Keratinocyte (primary cell): ENCODE results near the gene OR8B8. TPM values are rescaled to one million over a fixed set of nuclear protein-coding genes. Genes with fewer than 3 reads are reported as not detected.
"Not testable (repeated sequence)": the region's sequence is repeated elsewhere in the genome, so short reads cannot be mapped to it uniquely, and the experiment has no call there.

Experiments
- DNase-seq: peaks from one replicate; pipeline ENCODE4 v3.0.0-alpha.2; 2011; ENCODE audit warnings: low read depth, missing footprints, low spot score
- FAIRE-seq: peaks from 2 replicates; lab custom pipeline; 2011; peaks lifted over from hg19 to GRCh38; lab: Jason Lieb, UNC
- H2AFZ ChIP-seq: 2 replicates; pipeline ENCODE4 v1.6.0; 2012; ENCODE audit warnings: low read length, control low read depth, inconsistent platforms; ENCODE audit not compliant: control insufficient read depth
- H3K27ac ChIP-seq: 2 replicates; pipeline ENCODE4 v1.5.1; 2011; ENCODE audit warnings: low read length; ENCODE audit not compliant: control insufficient read depth, insufficient read depth
- H3K27me3 ChIP-seq: 3 replicates; pipeline ENCODE4 v1.6.0; 2011; ENCODE audit warnings: low read length; ENCODE audit not compliant: control insufficient read depth, insufficient read depth; ENCODE audit errors: extremely low read depth
- H3K36me3 ChIP-seq, 2 experiments: 2 replicates in 1 of 2; 3 replicates in 1 of 2; pipeline ENCODE4 v1.5.1; 2011; ENCODE audit warnings: low read length in 2 of 2, mild to moderate bottlenecking in 1 of 2; ENCODE audit not compliant: control insufficient read depth in 2 of 2, insufficient read depth in 2 of 2; ENCODE audit errors: extremely low read depth in 1 of 2
- H3K4me1 ChIP-seq: 3 replicates; pipeline ENCODE4 v1.5.1; 2011; ENCODE audit warnings: low read length; ENCODE audit not compliant: control insufficient read depth, insufficient read depth; ENCODE audit errors: extremely low read depth
- H3K4me2 ChIP-seq: 3 replicates; pipeline ENCODE4 v1.6.0; 2011; ENCODE audit warnings: low read depth, low read length; ENCODE audit not compliant: control insufficient read depth, insufficient read depth; ENCODE audit errors: extremely low read depth
- H3K4me3 ChIP-seq, 3 experiments: fragments of 200-600 bp in 1 of 3; sonication (generic) in 1 of 3; 2 replicates in 2 of 3; 3 replicates in 1 of 3; pipeline ENCODE4 v1.5.1; 2011 to 2016; ENCODE audit warnings: low read length in 3 of 3, mild to moderate bottlenecking in 3 of 3, control low read depth in 2 of 3, inconsistent platforms in 1 of 3, low read depth in 1 of 3, mixed read lengths in 1 of 3, mixed run types in 1 of 3, moderate library complexity in 1 of 3; ENCODE audit not compliant: control insufficient read depth in 2 of 3, insufficient read depth in 2 of 3; ENCODE audit errors: extremely low read depth in 1 of 3
- H3K79me2 ChIP-seq: 2 replicates; pipeline ENCODE4 v1.6.0; 2012; ENCODE audit warnings: low read length; ENCODE audit not compliant: control insufficient read depth, insufficient read depth
- H3K9ac ChIP-seq: 3 replicates; pipeline ENCODE4 v1.6.0; 2011; ENCODE audit warnings: low read length; ENCODE audit not compliant: control insufficient read depth, insufficient read depth; ENCODE audit errors: extremely low read depth
- H3K9me1 ChIP-seq: 3 replicates; pipeline ENCODE4 v1.6.0; 2011; ENCODE audit warnings: low read length; ENCODE audit not compliant: control insufficient read depth, insufficient read depth; ENCODE audit errors: extremely low read depth
- H3K9me3 ChIP-seq: 2 replicates; pipeline ENCODE4 v1.5.1; 2012; ENCODE audit warnings: low read depth, low read length; ENCODE audit not compliant: control insufficient read depth
- H4K20me1 ChIP-seq: 3 replicates; pipeline ENCODE4 v1.6.0; 2011; ENCODE audit warnings: low read length; ENCODE audit not compliant: control insufficient read depth, insufficient read depth; ENCODE audit errors: extremely low read depth
- CTCF ChIP-seq, 3 experiments: IDR thresholded peaks in 1 of 3; conservative IDR thresholded peaks in 1 of 3; optimal IDR thresholded peaks in 1 of 3; 2 replicates in 2 of 3; 3 replicates in 1 of 3; pipeline versions ENCODE3 to v1.5.1; 2011; ENCODE audit warnings: low read length in 3 of 3, mild to moderate bottlenecking in 3 of 3, moderate library complexity in 2 of 3, control low read depth in 1 of 3, inconsistent platforms in 1 of 3; ENCODE audit not compliant: insufficient read depth in 2 of 3; ENCODE audit errors: extremely low read depth in 1 of 3
- EZH2 ChIP-seq: IDR thresholded peaks from one replicate; pipeline ENCODE4 v1.6.1; 2012; ENCODE audit warnings: inconsistent platforms, mild to moderate bottlenecking, low read length, moderate library complexity
- dilution Hi-C: fragments of 300-500 bp; cut with MboI; formaldehyde crosslinking; loops from one replicate; pipeline ENCODE4 v1.7.0; 2020; ENCODE audit warnings: low sequenced_read_pairs; ENCODE audit not compliant: extremely low pct_ligation_motif_present
- polyA plus RNA-seq, 5 experiments: library from polyadenylated mRNA; depleted of rRNA in 3 of 5; stranded (reverse) in 3 of 5; stranded (forward) in 1 of 5; unstranded in 1 of 5; fragments of >200 nt; gene quantifications; 1 replicate in 1 of 5; 2 replicates in 3 of 5; 3 replicates in 1 of 5; pipeline versions ENCODE4 v1.2.1 to v1.2.3, GENCODE V29; 2011 to 2012; ENCODE audit warnings: missing spikeins in 2 of 5, low read depth in 1 of 5, low replicate concordance in 1 of 5

Gene OR8B8
- polyA plus RNA-seq, 1 donor (not counting 4 experiments of a cell fraction or from before 2014, with no cell fraction given) = not detected

GRCh38 chr11:124398924-124399323 is 46.6 kb downstream of the OR8B8 start, which contains the start of gene OR8B3:
OR8B3 (minus strand) TSS chr11:124399024; CDS start chr11:124397351, 1,673 bp downstream.
- no peaks in the 10 kb centered on the region for H3K4me1 ChIP-seq
- no peak within 1 kb of the TSS for H3K27ac ChIP-seq
- no peaks in the 10 kb centered on the region for H3K9me1 ChIP-seq
- FAIRE-seq (no peak), DNase-seq (no peak)
- no peaks in the 10 kb centered on the region for H3K36me3 ChIP-seq
- H3K4me2 ChIP-seq = no peak within 1 kb of the TSS
- H4K20me1 ChIP-seq = no peaks in the 10 kb centered on the region
- H3K4me3 ChIP-seq = no peak within 1 kb of the TSS
- no peaks in the 10 kb centered on the region for H3K9me3 ChIP-seq
- H2AFZ ChIP-seq = no peak within 1 kb of the TSS
- no peak for TF ChIP-seq CTCF (optimal IDR thresholded peaks at IDR 0.05 in 1 of 3, IDR thresholded peaks at IDR 0.05 in 1 of 3, conservative IDR thresholded peaks at IDR 0.05 in 1 of 3; ENCODE audit: extremely low read depth in 1 of 3, insufficient read depth in 2 of 3, low read length in 3 of 3)
- no peak for TF ChIP-seq EZH2
- no peak within 1 kb of the TSS for H3K9ac ChIP-seq
- no peaks in the 10 kb centered on the region for H3K79me2 ChIP-seq
- dilution Hi-C loops = no loop called here
- H3K27me3 ChIP-seq = no peaks in the 10 kb centered on the region

GRCh38 chr11:124396847-124397246 is 48.6 kb downstream of the OR8B8 start:
- H3K9me3 ChIP-seq, H3K36me3 ChIP-seq, H3K9ac ChIP-seq, H3K9me1 ChIP-seq, H3K4me3 ChIP-seq, H3K79me2 ChIP-seq, H2AFZ ChIP-seq, H3K27ac ChIP-seq, DNase-seq, dilution Hi-C loops, H3K27me3 ChIP-seq, H3K4me2 ChIP-seq, H4K20me1 ChIP-seq, H3K4me1 ChIP-seq: not testable (repeated sequence)
- FAIRE-seq = peak; percentile 23

DNA sequence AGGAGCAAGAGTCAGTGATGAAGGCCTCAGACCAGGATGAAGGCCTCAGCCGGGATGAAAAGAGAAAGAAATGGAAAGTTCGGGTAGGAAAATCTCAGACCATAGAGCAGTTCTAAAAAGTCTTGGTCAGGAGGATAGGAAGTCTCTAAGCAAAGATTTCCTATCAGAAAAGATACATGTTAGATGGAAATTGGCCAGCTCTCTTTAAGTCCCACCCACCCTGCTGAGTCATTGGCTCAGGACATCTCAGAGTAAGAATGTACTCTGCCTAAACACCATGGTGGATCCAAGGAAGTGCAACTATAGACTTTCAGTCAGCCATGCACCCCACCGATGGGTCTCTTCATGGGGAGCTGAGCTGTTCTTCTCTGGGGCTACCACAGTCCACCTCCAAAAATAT is 51.1 kb downstream of the OR8B8 start:
- Histone ChIP-seq H4K20me1 (no peaks in the 10 kb centered on the region), H3K9ac (no peak overlapping the region), H3K79me2 (no peaks in the 10 kb centered on the region), H3K4me3 (no peak overlapping the region), H3K9me3 (no peaks in the 10 kb centered on the region), H3K27ac (no peak overlapping the region), H3K4me2 (no peak overlapping the region), H3K9me1 (no peaks in the 10 kb centered on the region), H2AFZ (no peak overlapping the region), H3K27me3 (no peaks in the 10 kb centered on the region), H3K36me3 (no peaks in the 10 kb centered on the region), H3K4me1 (no peaks in the 10 kb centered on the region)
- dilution Hi-C loops = no loop called here
- DNase-seq (no peak), FAIRE-seq (no peak)
- TF ChIP-seq EZH2 (no peak), CTCF (optimal IDR thresholded peaks at IDR 0.05 in 1 of 3, IDR thresholded peaks at IDR 0.05 in 1 of 3, conservative IDR thresholded peaks at IDR 0.05 in 1 of 3; ENCODE audit: extremely low read depth in 1 of 3, insufficient read depth in 2 of 3, low read length in 3 of 3) (no peak)
